ENCODE results near the gene COL28A1. TPM values are rescaled to one million over a fixed set of nuclear protein-coding genes. Genes with fewer than 3 reads are reported as not detected.

The COL28A1 gene
- total RNA-seq, 4 donors from 2014 or later, result 0.60 to 4.4 (median 4.1) TPM

- Histone ChIP-seq H3K27me3 (no peaks in the 10 kb centered on the region), H3K27ac (no peak overlapping the region), H3K9me3 (no peaks in the 10 kb centered on the region), H3K4me1 (no peaks in the 10 kb centered on the region), H3K36me3 (no peaks in the 10 kb centered on the region), H3K4me3 (no peak overlapping the region)
- no peak for TF ChIP-seq CTCF (IDR thresholded peaks at IDR 0.05)
- TF ChIP-seq POLR2A (IDR thresholded peaks at IDR 0.05), result no peak
- no peak for TF ChIP-seq POLR2AphosphoS5 (IDR thresholded peaks at IDR 0.05)
- no peak for TF ChIP-seq EP300 (IDR thresholded peaks at IDR 0.05; ENCODE audit: low read depth)
- in situ Hi-C loops (cut with MboI; ENCODE audit: low pct_ligation_motif_present in 1 of 4, low pct_unique_long_range_greater_than_20kb in 1 of 4, low sequenced_read_pairs in 3 of 4), result no loop called here
- intact Hi-C loops (cut with DNase I; ENCODE audit: low total_unique reads), result no loop called here
- DNase-seq, result no peak
- WGBS, 2 donors (ENCODE audit: low coverage in 1 of 2), result 77 to 89% methylated on average over 3 of the region's 3 CpGs
Measured at GRCh38 chr7:7315851-7316250, 219.8 kb downstream of the COL28A1 start.

GRCh38 chr7:7312323-7312722 lies 223.3 kb downstream of the COL28A1 start:
- intact Hi-C loops (cut with DNase I; ENCODE audit: low total_unique reads), result no loop called here
- Histone ChIP-seq H3K27ac (no peak overlapping the region), H3K36me3 (no peaks in the 10 kb centered on the region), H3K4me1 (no peaks in the 10 kb centered on the region), H3K4me3 (no peak overlapping the region), H3K9me3 (no peaks in the 10 kb centered on the region), H3K27me3 (no peaks in the 10 kb centered on the region)
- 64 to 78% methylated on average over 2 of the region's 2 CpGs for WGBS, 2 donors (ENCODE audit: low coverage in 1 of 2)
- DNase-seq, result no peak
- in situ Hi-C loops (cut with MboI; ENCODE audit: low pct_ligation_motif_present in 1 of 4, low pct_unique_long_range_greater_than_20kb in 1 of 4, low sequenced_read_pairs in 3 of 4), result no loop called here
- no peak for TF ChIP-seq POLR2A (IDR thresholded peaks at IDR 0.05)
- no peak for TF ChIP-seq EP300 (IDR thresholded peaks at IDR 0.05; ENCODE audit: low read depth)
- no peak for TF ChIP-seq CTCF (IDR thresholded peaks at IDR 0.05)
- TF ChIP-seq POLR2AphosphoS5 (IDR thresholded peaks at IDR 0.05), result no peak

GRCh38 chr7:7311001-7311400 lies 224.7 kb downstream of the COL28A1 start:
- in situ Hi-C loops (cut with MboI; ENCODE audit: low pct_ligation_motif_present in 1 of 4, low pct_unique_long_range_greater_than_20kb in 1 of 4, low sequenced_read_pairs in 3 of 4), result no loop called here
- TF ChIP-seq CTCF (IDR thresholded peaks at IDR 0.05) (no peak), POLR2A (IDR thresholded peaks at IDR 0.05) (no peak), EP300 (IDR thresholded peaks at IDR 0.05; ENCODE audit: low read depth) (no peak), POLR2AphosphoS5 (IDR thresholded peaks at IDR 0.05) (no peak)
- Histone ChIP-seq H3K9me3 (no peaks in the 10 kb centered on the region), H3K27me3 (no peaks in the 10 kb centered on the region), H3K36me3 (no peaks in the 10 kb centered on the region), H3K4me1 (no peaks in the 10 kb centered on the region), H3K4me3 (no peak overlapping the region), H3K27ac (no peak overlapping the region)
- no peak for DNase-seq
- intact Hi-C loops (cut with DNase I; ENCODE audit: low total_unique reads), result no loop called here
- WGBS, 2 donors (ENCODE audit: low coverage in 1 of 2), result 95% methylated on average over 2 of the region's 2 CpGs; no CpG with 5 or more reads in 1 of the 2 donors

GRCh38 chr7:7309203-7309602 lies 226.5 kb downstream of the COL28A1 start:
- 92 to 98% methylated on average over 1 of the region's 1 CpG for WGBS, 2 donors (ENCODE audit: low coverage in 1 of 2)
- no peak for DNase-seq
- no peaks in the 10 kb centered on the region for H3K4me1 ChIP-seq
- H3K27ac ChIP-seq, result no peak overlapping the region
- TF ChIP-seq EP300 (IDR thresholded peaks at IDR 0.05; ENCODE audit: low read depth) (no peak), POLR2A (IDR thresholded peaks at IDR 0.05) (no peak), CTCF (IDR thresholded peaks at IDR 0.05) (no peak), POLR2AphosphoS5 (IDR thresholded peaks at IDR 0.05) (no peak)
- H3K9me3 ChIP-seq, result no peaks in the 10 kb centered on the region
- in situ Hi-C loops (cut with MboI; ENCODE audit: low pct_ligation_motif_present in 1 of 4, low pct_unique_long_range_greater_than_20kb in 1 of 4, low sequenced_read_pairs in 3 of 4), result no loop called here
- no peaks in the 10 kb centered on the region for H3K27me3 ChIP-seq
- intact Hi-C loops (cut with DNase I; ENCODE audit: low total_unique reads), result no loop called here
- no peak overlapping the region for H3K4me3 ChIP-seq
- no peaks in the 10 kb centered on the region for H3K36me3 ChIP-seq

Other genes starting within 250 kb of the COL28A1 start
- gene MIOS, start 31.0 kb upstream of the COL28A1 start, total RNA-seq, result 10 to 100 TPM in 3 of 4 donors, 1 to 10 TPM in 1; 8.4 to 41.9 (median 26.1) TPM
- 10 to 100 TPM in 2 of 4 donors, 1 to 10 TPM in 1, under 1 TPM in 1; 0.40 to 21.3 (median 14.6) TPM for gene UMAD1, start 104.9 kb upstream of the COL28A1 start, total RNA-seq
- 10 to 100 TPM in 2 of 4 donors, 1 to 10 TPM in 2; 1.4 to 24.6 (median 7.6) TPM for gene RPA3, start 182.7 kb upstream of the COL28A1 start, total RNA-seq